Endothelial cell of umbilical vein (primary cell): Measurements from ENCODE around the gene DQX1. TPM values are rescaled to one million over a fixed set of nuclear protein-coding genes. Genes with fewer than 3 reads are reported as not detected.

Source experiments
- BruUV-seq: library from RNA; stranded (reverse); fragments of 400-500 nt; replicated peaks from 2 replicates; lab custom pipeline; 2021; lab: Mats Ljungman, UMichigan
- CTCF ChIA-PET: fragments of 300-600, 350-600 bp; sonication (Branson Sonifier 250); formaldehyde crosslinking; loops from one replicate; lab custom pipeline; 2021; ENCODE audit warnings: antibody characterized with exemption, inconsistent platforms; lab: Charles Lee
- POLR2A ChIA-PET: fragments of 300-600, 350-600 bp; sonication (Branson Sonifier 250); formaldehyde crosslinking; loops from one replicate; lab custom pipeline; 2021; ENCODE audit warnings: antibody characterized with exemption, inconsistent platforms; lab: Charles Lee
- DNase-seq: peaks from one replicate; pipeline ENCODE4 v3.0.0-alpha.2; 2011; ENCODE audit warnings: low read depth, low spot score
- FAIRE-seq: peaks from 2 replicates; lab custom pipeline; 2011; peaks lifted over from hg19 to GRCh38; lab: Jason Lieb, UNC
- H2AFZ ChIP-seq: 2 replicates; pipeline ENCODE4 v1.6.0; 2012; ENCODE audit warnings: low read depth, low read length, control low read depth, inconsistent platforms
- H3K27ac ChIP-seq: 2 replicates; pipeline ENCODE4 v1.5.1; 2011; ENCODE audit warnings: low read depth, mild to moderate bottlenecking, control low read depth, low read length, moderate library complexity; ENCODE audit not compliant: insufficient read depth
- H3K27me3 ChIP-seq, 2 experiments: 2 replicates each; pipeline versions ENCODE4 v1.6.0 to v1.6.1; 2011; ENCODE audit warnings: low read length in 2 of 2, mixed read lengths in 1 of 2; ENCODE audit not compliant: control insufficient read depth in 2 of 2, insufficient read depth in 2 of 2
- H3K36me3 ChIP-seq, 2 experiments: 2 replicates in 1 of 2; 3 replicates in 1 of 2; pipeline ENCODE4 v1.5.1; 2011; ENCODE audit warnings: low read length in 2 of 2, mild to moderate bottlenecking in 1 of 2, moderate library complexity in 1 of 2; ENCODE audit not compliant: control insufficient read depth in 2 of 2, insufficient read depth in 2 of 2; ENCODE audit errors: extremely low read depth in 1 of 2
- H3K4me1 ChIP-seq: 3 replicates; pipeline ENCODE4 v1.5.1; 2011; ENCODE audit warnings: mild to moderate bottlenecking, low read length; ENCODE audit not compliant: control insufficient read depth, insufficient read depth; ENCODE audit errors: extremely low read depth
- H3K4me2 ChIP-seq: 2 replicates; pipeline ENCODE4 v1.6.1; 2011; ENCODE audit warnings: low read length, control low read depth, mixed read lengths; ENCODE audit not compliant: insufficient read depth
- H3K4me3 ChIP-seq, 3 experiments: fragments of 200-600 bp in 1 of 3; sonication (generic), shearing (Covaris generic) in 1 of 3; replicated peaks in 1 of 3; 2 replicates each; pipeline ENCODE4 v1.5.1; 2011 to 2016; ENCODE audit warnings: control low read depth in 3 of 3, low read length in 3 of 3, mild to moderate bottlenecking in 2 of 3, inconsistent platforms in 1 of 3, low read depth in 1 of 3, moderate library complexity in 1 of 3; ENCODE audit not compliant: insufficient read depth in 1 of 3
- H3K79me2 ChIP-seq: 2 replicates; pipeline ENCODE4 v1.6.0; 2012; ENCODE audit warnings: low read length, inconsistent platforms; ENCODE audit not compliant: control insufficient read depth, insufficient read depth
- H3K9ac ChIP-seq: replicated peaks from 2 replicates; pipeline ENCODE3; 2011; ENCODE audit warnings: low read length, control low read depth; ENCODE audit not compliant: insufficient read depth; ENCODE audit errors: extremely low read depth
- H3K9me1 ChIP-seq: replicated peaks from 3 replicates; pipeline ENCODE4 v1.6.0; 2011; ENCODE audit warnings: mild to moderate bottlenecking, low read length; ENCODE audit not compliant: control insufficient read depth, insufficient read depth; ENCODE audit errors: extremely low read depth
- H3K9me3 ChIP-seq: replicated peaks from 2 replicates; pipeline ENCODE4 v1.5.1; 2012; ENCODE audit warnings: low read length, inconsistent platforms; ENCODE audit not compliant: control insufficient read depth, insufficient read depth
- H4K20me1 ChIP-seq: replicated peaks from 2 replicates; pipeline ENCODE3; 2011; ENCODE audit warnings: mild to moderate bottlenecking, low read length; ENCODE audit not compliant: control insufficient read depth, insufficient read depth; ENCODE audit errors: extremely low read depth
- CTCF ChIP-seq, 2 donors: IDR thresholded peaks; 1 replicate in 1 of 2; 2 replicates in 1 of 2; pipeline ENCODE4 v1.5.1; 2011; ENCODE audit warnings: low read length in 2 of 2, mild to moderate bottlenecking in 2 of 2, moderate library complexity in 2 of 2, control low read depth in 1 of 2, inconsistent platforms in 1 of 2, low read depth in 1 of 2; ENCODE audit not compliant: insufficient read depth in 1 of 2; ENCODE audit errors: extremely low read depth in 1 of 2
- EZH2 ChIP-seq: IDR thresholded peaks from 2 replicates; pipeline ENCODE4 v1.6.1; 2012; ENCODE audit warnings: borderline replicate concordance, low read depth, mild to moderate bottlenecking, moderate library complexity, low read length, inconsistent platforms; ENCODE audit not compliant: severe bottlenecking
- FOS ChIP-seq: IDR thresholded peaks from 2 replicates; pipeline ENCODE4 v1.6.1; 2011; ENCODE audit warnings: mild to moderate bottlenecking, low read length, moderate library complexity, borderline replicate concordance; ENCODE audit not compliant: insufficient read depth
- GATA2 ChIP-seq: IDR thresholded peaks from 2 replicates; pipeline ENCODE4 v1.7.0; 2011; ENCODE audit warnings: low read depth, mild to moderate bottlenecking, moderate library complexity, mixed read lengths, low read length; ENCODE audit not compliant: insufficient read length, insufficient read depth
- JUN ChIP-seq: IDR thresholded peaks from 2 replicates; pipeline ENCODE4 v1.6.1; 2011; ENCODE audit warnings: borderline replicate concordance, low read depth; ENCODE audit not compliant: insufficient read length, insufficient read depth
- MYC ChIP-seq: IDR thresholded peaks from one replicate; pipeline ENCODE4 v1.6.1; 2011; ENCODE audit warnings: mild to moderate bottlenecking, low read depth, low read length
- POLR2A ChIP-seq: IDR thresholded peaks from 2 replicates; pipeline ENCODE4 v1.6.1; 2012; ENCODE audit warnings: low read depth, mild to moderate bottlenecking, control low read depth, low read length
- POLR2AphosphoS5 ChIP-seq: IDR thresholded peaks from 2 replicates; pipeline ENCODE4 v1.6.1; 2012; ENCODE audit warnings: low read depth, mild to moderate bottlenecking, control low read depth, low read length, moderate library complexity; ENCODE audit not compliant: insufficient read depth
- dilution Hi-C: fragments of 300-500 bp; cut with MboI; formaldehyde crosslinking; loops from one replicate; pipeline ENCODE4 v1.15.0; 2019; ENCODE audit warnings: low sequenced_read_pairs; ENCODE audit not compliant: extremely low pct_ligation_motif_present
- intact Hi-C: fragments of 100-400 bp; cut with micrococcal nuclease; formaldehyde crosslinking; loops from one replicate; pipeline ENCODE4 v1.10.0; 2022
- polyA plus RNA-seq, 4 experiments: library from polyadenylated mRNA; depleted of rRNA in 3 of 4; stranded (reverse) in 3 of 4; unstranded in 1 of 4; fragments of >200 nt; gene quantifications; 2 replicates each; pipeline versions ENCODE4 v1.2.1 to v1.2.3, GENCODE V29; 2011 to 2012; ENCODE audit warnings: missing spikeins in 1 of 4
- total RNA-seq: library from RNA; stranded (reverse); gene quantifications from 2 replicates; pipeline ENCODE4 v1.2.3, GENCODE V29; 2021
- TF ChIP-seq, protein P1 (sequence below): IDR thresholded peaks from 2 replicates; pipeline ENCODE4 v1.6.1; 2011; ENCODE audit not compliant: insufficient read depth, insufficient read length

Gene DQX1
- total and polyA plus RNA-seq, 2 donors (not counting 3 experiments of a cell fraction or from before 2014, with no cell fraction given): 0.06 to 0.44 TPM

GRCh38 chr2:74495440-74495839 is 30.6 kb downstream of the DQX1 start:
- Histone ChIP-seq H4K20me1 (no peaks in the 10 kb centered on the region), H3K36me3 (peaks cover 3 to 12% of the 10 kb centered on the region in 2 experiments), H3K27ac (no peak overlapping the region), H2AFZ (no peak overlapping the region), H3K4me3 (no peak overlapping the region), H3K9me1 (no peaks in the 10 kb centered on the region), H3K4me1 (peaks cover 22% of the 10 kb centered on the region), H3K9me3 (no peaks in the 10 kb centered on the region), H3K4me2 (no peak overlapping the region), H3K27me3 (peaks cover 23 to 35% of the 10 kb centered on the region in 2 experiments), H3K9ac (no peak overlapping the region), H3K79me2 (no peaks in the 10 kb centered on the region)
- intact Hi-C loops (loop anchor here (5.0 kb wide), 1 partner anchor 37 kb away; no protein-coding TSS in a partner anchor), dilution Hi-C loops (no loop called here)
- POLR2A ChIA-PET: no interaction called here
- TF ChIP-seq GATA2: no peak
- no peak for TF ChIP-seq CTCF (IDR thresholded peaks at IDR 0.05; ENCODE audit: extremely low read depth in 1 of 2, insufficient read depth in 1 of 2, low read depth in 1 of 2, low read length in 2 of 2)
- no peak for TF ChIP-seq EZH2
- TF ChIP-seq FOS: no peak
- TF ChIP-seq MYC: no peak
- TF ChIP-seq, protein P1, sequence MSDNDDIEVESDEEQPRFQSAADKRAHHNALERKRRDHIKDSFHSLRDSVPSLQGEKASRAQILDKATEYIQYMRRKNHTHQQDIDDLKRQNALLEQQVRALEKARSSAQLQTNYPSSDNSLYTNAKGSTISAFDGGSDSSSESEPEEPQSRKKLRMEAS: no peak
- no peak for TF ChIP-seq POLR2A
- TF ChIP-seq JUN: no peak
- TF ChIP-seq POLR2AphosphoS5: no peak
- DNase-seq: no peak
- FAIRE-seq: no peak
- CTCF ChIA-PET: no interaction called here
- BruUV-seq: no TSS peak
